ENCODE data around the gene SEC22A.

Gene SEC22A

DNA sequence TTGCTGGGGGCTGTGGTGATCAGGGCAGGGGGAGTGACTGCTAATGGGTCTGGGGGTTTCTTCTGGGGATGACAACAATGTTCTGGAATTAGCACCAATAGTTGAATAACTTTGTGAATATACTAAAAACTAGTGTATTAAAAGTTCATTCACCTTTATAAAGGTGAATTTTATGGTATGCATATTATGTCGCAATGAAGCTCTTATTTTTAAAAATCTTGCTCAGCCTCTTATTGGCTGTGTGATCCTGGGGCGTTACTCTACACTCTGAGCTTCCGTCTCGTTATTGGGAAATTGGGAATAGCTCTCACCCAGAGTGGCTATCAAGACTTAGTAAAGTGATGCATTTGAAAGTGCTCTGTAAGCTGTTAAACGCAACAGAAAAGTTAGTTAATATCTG lies 105.3 kb downstream of the SEC22A start:
- DNase-seq, result no peak
- H3K9me3 Mint-ChIP-seq, result no peaks in the 10 kb centered on the region
- no peak overlapping the region for H3K27ac Mint-ChIP-seq
- peaks cover 9% of the 10 kb centered on the region for H3K27me3 Mint-ChIP-seq
- H3K36me3 Mint-ChIP-seq (ENCODE audit: low read depth), result no peaks in the 10 kb centered on the region
- no peaks in the 10 kb centered on the region for H3K4me1 Mint-ChIP-seq (ENCODE audit: low read depth)
- no peak overlapping the region for H3K4me3 Mint-ChIP-seq

DNA sequence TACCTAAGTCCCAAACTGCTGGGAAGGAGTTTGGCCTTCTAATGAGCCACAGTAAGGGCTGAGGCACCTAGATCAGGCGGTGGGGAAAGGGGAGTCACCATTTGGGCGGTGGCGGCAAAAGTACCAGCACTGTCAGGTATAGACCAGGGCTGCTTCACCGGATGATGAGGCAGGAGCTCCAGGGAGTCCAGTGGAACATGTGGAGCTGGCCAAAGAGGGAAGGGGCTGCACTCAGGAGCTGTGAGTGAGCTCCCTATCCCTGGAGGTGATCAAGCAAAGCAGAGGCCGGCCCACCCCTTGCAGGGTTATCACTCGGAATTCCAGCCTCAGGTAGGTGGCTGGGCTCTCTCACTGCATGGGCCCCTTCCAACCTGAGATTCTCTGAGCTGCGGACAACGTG lies 108.4 kb downstream of the SEC22A start:
- Mint-ChIP-seq H3K4me3 (no peak overlapping the region), H3K27me3 (peaks cover 12% of the 10 kb centered on the region), H3K9me3 (no peaks in the 10 kb centered on the region), H3K36me3 (ENCODE audit: low read depth) (no peaks in the 10 kb centered on the region), H3K27ac (no peak overlapping the region), H3K4me1 (ENCODE audit: low read depth) (no peaks in the 10 kb centered on the region)
- no peak for DNase-seq

DNA sequence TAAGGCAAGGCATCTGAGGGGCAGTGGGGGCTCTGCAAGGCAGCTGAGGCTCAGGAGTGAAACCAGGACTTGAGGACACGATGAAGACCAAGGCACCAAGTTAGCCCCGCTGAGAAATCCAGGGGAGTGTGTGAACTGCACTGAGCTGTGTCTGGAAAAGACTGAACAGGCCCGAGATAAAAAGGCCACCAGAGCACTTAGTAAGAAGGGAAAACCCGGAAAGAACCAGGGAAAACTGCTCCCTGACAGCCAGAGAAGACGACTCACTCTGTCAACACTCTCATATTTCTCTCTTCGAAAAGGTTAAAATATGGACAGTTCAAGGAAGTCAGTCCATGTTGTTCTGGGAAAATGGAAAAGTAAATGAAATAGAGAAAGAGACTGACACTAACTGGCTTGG lies 109.0 kb downstream of the SEC22A start:
- H3K36me3 Mint-ChIP-seq (ENCODE audit: low read depth), result no peaks in the 10 kb centered on the region
- H3K4me1 Mint-ChIP-seq (ENCODE audit: low read depth), result no peaks in the 10 kb centered on the region
- DNase-seq, result no peak
- no peak overlapping the region for H3K27ac Mint-ChIP-seq
- H3K9me3 Mint-ChIP-seq, result no peaks in the 10 kb centered on the region
- peaks cover 12% of the 10 kb centered on the region for H3K27me3 Mint-ChIP-seq
- H3K4me3 Mint-ChIP-seq, result no peak overlapping the region

DNA sequence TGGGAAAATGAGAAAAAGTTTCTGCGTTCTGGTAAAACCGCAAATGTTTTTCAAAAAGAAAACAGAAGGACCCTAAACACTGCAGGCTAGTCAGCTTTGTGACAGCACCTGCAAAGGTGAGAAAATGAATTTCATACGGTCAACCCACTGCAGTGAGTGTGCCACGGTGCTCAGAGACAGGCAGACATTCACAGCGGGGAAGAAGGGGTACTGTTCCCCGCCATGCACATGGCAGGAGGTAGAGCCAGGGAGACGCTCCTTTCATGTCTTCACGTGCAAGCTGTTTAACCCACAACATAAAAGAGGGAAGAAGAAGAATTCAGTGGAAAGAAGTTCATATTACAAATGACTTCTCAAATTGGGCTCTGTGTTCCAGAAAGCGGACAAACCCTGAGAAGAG lies 109.5 kb downstream of the SEC22A start:
- no peak for DNase-seq
- H3K27me3 Mint-ChIP-seq, result peaks cover 12% of the 10 kb centered on the region
- no peaks in the 10 kb centered on the region for H3K36me3 Mint-ChIP-seq (ENCODE audit: low read depth)
- H3K9me3 Mint-ChIP-seq, result no peaks in the 10 kb centered on the region
- no peak overlapping the region for H3K4me3 Mint-ChIP-seq
- H3K27ac Mint-ChIP-seq, result no peak overlapping the region
- H3K4me1 Mint-ChIP-seq (ENCODE audit: low read depth), result no peaks in the 10 kb centered on the region

DNA sequence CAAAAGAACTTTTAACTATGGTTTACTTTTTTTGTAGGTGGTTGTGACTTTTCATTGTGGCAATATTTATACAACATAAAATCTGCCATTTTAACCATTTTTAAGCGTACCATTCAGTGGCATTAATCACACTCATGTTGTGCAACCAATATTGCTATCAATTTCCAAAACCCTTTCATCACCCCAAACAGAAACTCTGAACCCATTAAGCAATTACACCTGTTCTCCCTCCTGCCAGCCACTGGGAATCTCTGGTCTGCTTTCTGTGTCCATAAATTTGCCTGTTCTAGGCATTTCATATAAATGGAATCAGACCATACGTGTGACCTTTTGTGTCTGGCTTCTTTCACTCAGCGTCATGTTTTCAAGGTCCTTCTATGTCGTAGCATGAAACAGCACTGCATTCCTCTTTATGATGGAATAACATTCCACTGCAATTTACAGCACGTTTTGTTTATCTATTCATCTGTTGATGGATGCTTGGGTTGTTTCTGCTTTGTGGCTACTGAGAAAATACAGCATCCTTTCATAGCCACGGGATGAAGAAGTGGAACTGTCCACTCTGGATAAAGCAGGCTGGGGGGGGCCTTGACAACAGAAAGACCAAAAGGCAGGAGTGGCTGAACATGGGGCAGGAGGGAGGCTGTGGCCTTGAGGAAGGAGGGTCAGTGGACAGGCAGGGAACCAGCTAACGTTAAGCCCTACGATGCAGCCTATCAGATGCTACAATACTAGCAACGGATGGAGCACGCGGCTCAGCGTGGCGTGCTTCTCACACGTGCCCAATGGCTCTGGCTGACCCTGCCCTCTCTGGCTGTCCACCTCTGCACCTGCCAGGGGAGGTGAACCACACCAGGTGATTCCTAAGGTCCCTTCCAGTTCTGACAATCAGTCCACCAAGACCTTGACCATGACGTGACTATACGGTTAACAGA lies 110.9 kb downstream of the SEC22A start:
- no peak for DNase-seq
- H3K27ac Mint-ChIP-seq, result no peak overlapping the region
- H3K4me3 Mint-ChIP-seq, result no peak overlapping the region
- H3K36me3 Mint-ChIP-seq (ENCODE audit: low read depth), result no peaks in the 10 kb centered on the region
- peaks cover 9% of the 10 kb centered on the region for H3K27me3 Mint-ChIP-seq
- H3K9me3 Mint-ChIP-seq, result no peaks in the 10 kb centered on the region
- no peaks in the 10 kb centered on the region for H3K4me1 Mint-ChIP-seq (ENCODE audit: low read depth)

- Mint-ChIP-seq H3K27ac (no peak overlapping the region), H3K4me1 (ENCODE audit: low read depth) (no peaks in the 10 kb centered on the region), H3K27me3 (peaks cover 10% of the 10 kb centered on the region), H3K36me3 (ENCODE audit: low read depth) (no peaks in the 10 kb centered on the region), H3K4me3 (no peak overlapping the region), H3K9me3 (no peaks in the 10 kb centered on the region)
- DNase-seq, result no peak
Observed at GRCh38 chr3:123313889-123314288, 112.1 kb downstream of the SEC22A start.

DNA sequence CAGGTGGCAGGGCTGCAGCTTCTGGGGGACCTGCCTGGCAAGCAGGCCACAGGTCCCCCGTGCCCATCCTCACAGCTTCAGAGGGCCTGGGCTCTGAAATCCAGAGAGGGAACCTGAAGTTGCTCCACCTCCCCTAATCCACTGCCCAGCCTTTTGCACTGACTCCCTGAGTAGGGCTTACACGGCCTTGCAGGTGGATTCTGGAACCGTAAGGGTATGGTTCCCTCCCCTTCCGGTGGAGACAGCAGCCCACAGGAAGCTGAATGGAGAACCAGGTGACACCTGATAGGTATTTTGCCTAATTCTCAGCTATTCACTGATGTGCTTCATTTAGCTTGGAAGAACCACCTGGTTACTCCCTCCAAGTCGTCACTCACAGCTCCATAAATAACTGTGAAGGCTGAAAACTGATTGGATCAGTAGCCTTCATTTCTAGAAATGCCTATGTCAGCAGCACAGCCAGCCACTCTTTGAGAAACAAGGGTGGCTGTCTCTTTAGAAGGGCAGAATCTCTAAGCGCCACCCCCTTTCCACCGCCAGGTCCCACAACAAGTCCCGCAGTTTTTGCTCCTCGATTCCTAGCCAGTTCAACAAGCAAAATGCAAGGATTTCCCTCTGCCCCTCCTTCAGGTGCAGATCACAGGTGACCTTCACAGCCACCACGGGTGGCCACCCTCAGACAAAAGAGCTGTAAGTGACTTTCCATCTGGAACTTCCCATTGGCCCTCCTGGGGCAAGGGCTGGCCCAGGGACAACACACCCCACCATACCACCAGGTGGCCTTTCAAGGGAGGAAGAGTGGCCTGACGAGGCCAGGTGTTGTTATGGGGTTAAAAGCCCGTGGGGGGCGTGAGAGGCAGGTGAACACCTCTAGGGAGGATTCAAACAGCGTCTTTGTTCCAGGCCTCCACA lies 112.9 kb downstream of the SEC22A start:
- H3K27ac Mint-ChIP-seq, result no peak overlapping the region
- H3K9me3 Mint-ChIP-seq, result no peaks in the 10 kb centered on the region
- H3K4me1 Mint-ChIP-seq (ENCODE audit: low read depth), result no peaks in the 10 kb centered on the region
- no peaks in the 10 kb centered on the region for H3K36me3 Mint-ChIP-seq (ENCODE audit: low read depth)
- DNase-seq, result no peak
- H3K4me3 Mint-ChIP-seq, result no peak overlapping the region
- peaks cover 10% of the 10 kb centered on the region for H3K27me3 Mint-ChIP-seq

DNA sequence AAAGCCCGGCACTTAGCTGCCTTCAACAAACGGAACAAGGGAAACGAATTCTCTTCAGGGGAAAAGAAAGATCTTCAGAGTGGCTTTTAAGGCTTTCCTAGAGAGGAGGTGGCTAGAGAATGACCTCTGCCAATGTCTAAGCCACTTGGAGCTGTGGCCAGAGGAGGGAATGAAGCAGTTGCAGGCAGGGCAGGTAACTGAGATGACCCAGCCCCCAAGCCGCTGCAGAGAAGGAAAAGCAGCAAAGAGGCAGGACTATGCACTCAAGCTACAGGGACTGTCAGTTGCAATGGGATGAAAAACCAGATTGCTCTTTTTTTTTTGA lies 113.5 kb downstream of the SEC22A start:
- H3K9me3 Mint-ChIP-seq, result no peaks in the 10 kb centered on the region
- H3K27me3 Mint-ChIP-seq, result peaks cover 10% of the 10 kb centered on the region
- H3K27ac Mint-ChIP-seq, result no peak overlapping the region
- H3K4me3 Mint-ChIP-seq, result no peak overlapping the region
- no peak for DNase-seq
- no peaks in the 10 kb centered on the region for H3K36me3 Mint-ChIP-seq (ENCODE audit: low read depth)
- no peaks in the 10 kb centered on the region for H3K4me1 Mint-ChIP-seq (ENCODE audit: low read depth)

- Mint-ChIP-seq H3K4me3 (no peak overlapping the region), H3K27me3 (peaks cover 13% of the 10 kb centered on the region), H3K9me3 (no peaks in the 10 kb centered on the region), H3K27ac (no peak overlapping the region), H3K4me1 (ENCODE audit: low read depth) (no peaks in the 10 kb centered on the region), H3K36me3 (ENCODE audit: low read depth) (no peaks in the 10 kb centered on the region)
- DNase-seq, result no peak
Observed at GRCh38 chr3:123317716-123318115, 116.0 kb downstream of the SEC22A start.

GRCh38 chr3:123318374-123318773 lies 116.6 kb downstream of the SEC22A start:
- Mint-ChIP-seq H3K27ac (no peak overlapping the region), H3K4me1 (ENCODE audit: low read depth) (no peaks in the 10 kb centered on the region), H3K4me3 (no peak overlapping the region), H3K36me3 (ENCODE audit: low read depth) (no peaks in the 10 kb centered on the region), H3K9me3 (no peaks in the 10 kb centered on the region), H3K27me3 (peaks cover 11% of the 10 kb centered on the region)
- DNase-seq, result no peak

DNA sequence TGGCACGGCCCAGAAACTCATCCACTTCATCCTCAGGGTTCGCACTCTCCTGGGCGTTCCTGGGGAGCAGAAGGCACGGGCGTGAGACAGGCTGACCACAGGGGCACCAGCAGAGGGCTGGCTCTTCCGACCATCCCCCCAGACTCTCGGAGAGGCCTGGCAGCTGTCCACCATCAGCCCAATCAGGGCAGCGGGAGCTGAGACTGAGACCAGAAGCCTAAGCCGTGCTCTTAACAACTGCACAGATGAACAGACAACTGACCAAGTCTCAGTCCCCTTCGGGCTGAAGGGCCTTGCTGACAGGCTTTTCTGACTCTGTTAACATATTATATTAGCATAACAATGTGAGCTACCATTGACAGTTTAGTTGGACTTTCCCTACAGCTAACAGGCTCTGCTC lies 118.0 kb downstream of the SEC22A start:
- no peak for DNase-seq
- no peaks in the 10 kb centered on the region for H3K36me3 Mint-ChIP-seq (ENCODE audit: low read depth)
- no peak overlapping the region for H3K27ac Mint-ChIP-seq
- no peak overlapping the region for H3K4me3 Mint-ChIP-seq
- H3K4me1 Mint-ChIP-seq (ENCODE audit: low read depth), result no peaks in the 10 kb centered on the region
- H3K9me3 Mint-ChIP-seq, result no peaks in the 10 kb centered on the region
- peaks cover 11% of the 10 kb centered on the region for H3K27me3 Mint-ChIP-seq

DNA sequence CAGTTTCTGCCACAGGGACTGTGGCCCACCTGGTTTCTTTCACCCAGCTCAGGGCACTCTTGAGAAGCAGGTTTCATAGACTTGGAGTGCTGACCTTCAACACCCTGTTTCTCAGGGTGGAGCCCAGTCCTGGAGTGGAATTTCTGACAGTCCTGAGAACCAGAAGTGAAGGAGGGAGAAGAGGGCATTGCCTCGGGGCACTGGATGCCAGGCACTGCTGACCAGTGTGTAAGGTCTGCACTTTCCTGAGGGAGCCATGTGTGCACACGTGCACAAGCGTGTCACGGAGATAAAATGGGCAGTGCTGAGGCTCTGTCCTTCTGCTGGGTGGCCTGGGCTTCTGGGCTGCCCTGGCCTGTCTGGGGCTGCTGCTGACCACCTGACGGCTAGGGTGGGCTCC lies 118.5 kb downstream of the SEC22A start:
- Mint-ChIP-seq H3K27me3 (peaks cover 11% of the 10 kb centered on the region), H3K4me1 (ENCODE audit: low read depth) (no peaks in the 10 kb centered on the region), H3K4me3 (no peak overlapping the region), H3K9me3 (no peaks in the 10 kb centered on the region), H3K36me3 (ENCODE audit: low read depth) (no peaks in the 10 kb centered on the region), H3K27ac (no peak overlapping the region)
- no peak for DNase-seq

GRCh38 chr3:123321806-123322205 lies 120.1 kb downstream of the SEC22A start:
- no peaks in the 10 kb centered on the region for H3K36me3 Mint-ChIP-seq (ENCODE audit: low read depth)
- H3K27me3 Mint-ChIP-seq, result peaks cover 6% of the 10 kb centered on the region
- H3K4me1 Mint-ChIP-seq (ENCODE audit: low read depth), result no peaks in the 10 kb centered on the region
- H3K4me3 Mint-ChIP-seq, result no peak overlapping the region
- no peak for DNase-seq
- H3K27ac Mint-ChIP-seq, result no peak overlapping the region
- no peaks in the 10 kb centered on the region for H3K9me3 Mint-ChIP-seq

- no peaks in the 10 kb centered on the region for H3K36me3 Mint-ChIP-seq (ENCODE audit: low read depth)
- H3K27me3 Mint-ChIP-seq, result peaks cover 9% of the 10 kb centered on the region
- no peak overlapping the region for H3K4me3 Mint-ChIP-seq
- H3K9me3 Mint-ChIP-seq, result no peaks in the 10 kb centered on the region
- H3K4me1 Mint-ChIP-seq (ENCODE audit: low read depth), result no peaks in the 10 kb centered on the region
- no peak overlapping the region for H3K27ac Mint-ChIP-seq
- DNase-seq, result no peak
Observed at GRCh38 chr3:123322866-123323265, 121.1 kb downstream of the SEC22A start.

Measured in activated T-cell treated with anti-CD3 and anti-CD28 coated beads, Interleukin-2, amount 50 U/mL, for 24 hours (primary cell).